WTC11 (cell line): Measurements from ENCODE around the gene GRIK2. TPM values are rescaled to one million over a fixed set of nuclear protein-coding genes. Genes with fewer than 3 reads are reported as not detected.

ENCODE experiments used
- ATAC-seq: fragments of 200-7000 bp; cut with Tn5 transposase; 2 replicates; pipeline ENCODE4 v1.10.0; 2021; ENCODE audit warnings: mild to moderate bottlenecking, moderate library complexity
- CTCF ChIA-PET: fragments of 300-600 bp; sonication (Branson Sonifier 250); formaldehyde crosslinking; loops from one replicate; lab custom pipeline; 2021; ENCODE audit warnings: antibody characterized with exemption; lab: Charles Lee
- POLR2A ChIA-PET: fragments of 350-600 bp; sonication (Branson Sonifier 250); formaldehyde crosslinking; loops from one replicate; lab custom pipeline; 2021; ENCODE audit warnings: antibody characterized with exemption; lab: Charles Lee
- DNase-seq: peaks from one replicate; pipeline ENCODE4 v3.0.0; 2021; ENCODE audit warnings: low spot score
- H3K27ac Mint-ChIP-seq: 2 replicates; pipeline ENCODE4 v1.8.0; 2021; ENCODE audit warnings: mixed read lengths
- H3K27me3 Mint-ChIP-seq: 2 replicates; pipeline ENCODE4 v1.8.0; 2021; ENCODE audit warnings: low read depth, mild to moderate bottlenecking, moderate library complexity, mixed read lengths
- H3K36me3 Mint-ChIP-seq: 2 replicates; pipeline ENCODE4 v1.8.0; 2021; ENCODE audit warnings: mixed read lengths
- H3K4me1 Mint-ChIP-seq: 2 replicates; pipeline ENCODE4 v1.8.0; 2022; ENCODE audit warnings: mixed read lengths
- H3K4me3 Mint-ChIP-seq: 2 replicates; pipeline ENCODE4 v1.8.0; 2021; ENCODE audit warnings: mild to moderate bottlenecking, moderate library complexity, mixed read lengths
- H3K9me3 Mint-ChIP-seq: 2 replicates; pipeline ENCODE4 v1.8.0; 2021; ENCODE audit warnings: mixed read lengths
- ATF1 ChIP-seq: sonication (generic); formaldehyde crosslinking; IDR thresholded peaks from 2 replicates; pipeline ENCODE4 v1.8.1; 2023; ENCODE audit warnings: mild to moderate bottlenecking, moderate library complexity, missing genetic modification reagents
- ESRRA ChIP-seq: sonication (generic); formaldehyde crosslinking; IDR thresholded peaks from 2 replicates; pipeline ENCODE4 v1.8.1; 2022; ENCODE audit warnings: mild to moderate bottlenecking, missing genetic modification reagents, borderline replicate concordance
- GRHL2 ChIP-seq: fragments of 250-450 bp; sonication (Bioruptor Pico); IDR thresholded peaks from 2 replicates; pipeline ENCODE4 v1.8.0; 2022; ENCODE audit warnings: mild to moderate bottlenecking, moderate library complexity; ENCODE audit not compliant: insufficient replicate concordance, severe bottlenecking
- GTF2I ChIP-seq: fragments of 250-450 bp; sonication (Bioruptor Pico); conservative IDR thresholded peaks from 2 replicates; pipeline ENCODE4 v1.4.0; 2021; ENCODE audit warnings: mild to moderate bottlenecking
- MXD4 ChIP-seq: fragments of 250-450 bp; sonication (Bioruptor Pico); IDR thresholded peaks from 2 replicates; pipeline ENCODE4 v1.8.0; 2021; ENCODE audit warnings: mild to moderate bottlenecking, moderate library complexity, borderline replicate concordance
- NFATC4 ChIP-seq: fragments of 250-450 bp; sonication (Bioruptor Pico); IDR thresholded peaks from 2 replicates; pipeline ENCODE4 v1.9.0; 2021; ENCODE audit warnings: mild to moderate bottlenecking
- NR1H2 ChIP-seq: sonication (generic); formaldehyde crosslinking; IDR thresholded peaks from 2 replicates; pipeline ENCODE4 v1.9.0; 2021; ENCODE audit warnings: mild to moderate bottlenecking, moderate library complexity, missing genetic modification reagents
- RORB ChIP-seq: fragments of 250-450 bp; sonication (Bioruptor Pico); IDR thresholded peaks from 2 replicates; pipeline ENCODE4 v1.9.0; 2021; ENCODE audit warnings: mild to moderate bottlenecking
- ZBTB21 ChIP-seq: sonication (generic); formaldehyde crosslinking; IDR thresholded peaks from 2 replicates; pipeline ENCODE4 v1.8.1; 2023; ENCODE audit warnings: mild to moderate bottlenecking, missing genetic modification reagents, borderline replicate concordance
- ZNF232 ChIP-seq: sonication (generic); formaldehyde crosslinking; IDR thresholded peaks from 2 replicates; pipeline ENCODE4 v1.8.0; 2022; ENCODE audit warnings: mild to moderate bottlenecking, missing genetic modification reagents
- total RNA-seq: library from RNA; stranded (reverse); gene quantifications from 3 replicates; pipeline ENCODE4 v1.2.3, GENCODE V29; 2021
- TF ChIP-seq, protein P1 (sequence below): sonication (generic); formaldehyde crosslinking; IDR thresholded peaks from 2 replicates; pipeline ENCODE4 v1.8.0; 2022; ENCODE audit warnings: mild to moderate bottlenecking, missing genetic modification reagents
- TF ChIP-seq, protein P2 (sequence below): fragments of 250-450 bp; sonication (Bioruptor Pico); conservative IDR thresholded peaks from 2 replicates; pipeline ENCODE4 v1.9.0; 2021; ENCODE audit warnings: mild to moderate bottlenecking
- TF ChIP-seq, protein P3 (sequence below): sonication (generic); formaldehyde crosslinking; IDR thresholded peaks from 2 replicates; pipeline ENCODE4 v1.8.1; 2022; ENCODE audit warnings: low read depth, missing genetic modification reagents, borderline replicate concordance
- TF ChIP-seq, protein P4 (sequence below): fragments of 250-450 bp; sonication (Bioruptor Pico); IDR thresholded peaks from 2 replicates; pipeline ENCODE4 v1.9.0; 2021; ENCODE audit warnings: mild to moderate bottlenecking
- TF ChIP-seq, protein P5 (sequence below): sonication (generic); formaldehyde crosslinking; IDR thresholded peaks from 2 replicates; pipeline ENCODE4 v1.8.1; 2022; ENCODE audit warnings: low read depth, mild to moderate bottlenecking, moderate library complexity, missing genetic modification reagents, borderline replicate concordance
- TF ChIP-seq, protein P6 (sequence below): fragments of 250-450 bp; sonication (Bioruptor Pico); IDR thresholded peaks from 2 replicates; pipeline ENCODE4 v1.9.0; 2021; ENCODE audit warnings: mild to moderate bottlenecking, borderline replicate concordance
- TF ChIP-seq, protein P7 (sequence below): sonication (generic); formaldehyde crosslinking; conservative IDR thresholded peaks from 2 replicates; pipeline ENCODE4 v1.8.1; 2023; ENCODE audit warnings: mild to moderate bottlenecking, low read depth, missing genetic modification reagents, moderate library complexity
- TF ChIP-seq, protein P8 (sequence below): sonication (generic); formaldehyde crosslinking; IDR thresholded peaks from 2 replicates; pipeline ENCODE4 v1.8.1; 2023; ENCODE audit warnings: mild to moderate bottlenecking, missing genetic modification reagents, moderate library complexity
- TF ChIP-seq, protein P9 (sequence below): fragments of 250-450 bp; sonication (Bioruptor Pico); IDR thresholded peaks from 2 replicates; pipeline ENCODE4 v2.1.2; 2022; ENCODE audit warnings: mild to moderate bottlenecking, moderate library complexity

The GRIK2 gene
- total RNA-seq, 1 experiment from 2014 or later: 2.7 TPM

DNA sequence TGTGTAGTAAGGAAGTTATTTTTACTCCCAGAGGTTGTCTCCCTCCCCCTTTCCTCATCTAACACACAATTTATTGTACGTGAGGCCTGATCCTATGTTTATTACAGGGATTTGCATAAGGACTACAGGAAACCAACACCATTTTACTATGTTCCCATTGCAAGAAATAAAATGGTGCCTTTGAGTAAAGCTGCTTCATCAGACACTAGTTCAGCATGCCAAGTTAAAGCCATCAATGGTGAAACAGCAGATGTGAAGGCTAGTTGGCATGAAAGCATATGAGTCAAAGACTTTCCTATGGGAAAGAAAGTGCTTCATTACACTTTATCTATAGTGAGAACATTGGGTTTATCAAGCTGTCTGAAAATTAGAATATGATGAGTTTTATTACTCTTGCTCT, 543.0 kb downstream of the GRIK2 start (continued):
- TF ChIP-seq, protein P1, sequence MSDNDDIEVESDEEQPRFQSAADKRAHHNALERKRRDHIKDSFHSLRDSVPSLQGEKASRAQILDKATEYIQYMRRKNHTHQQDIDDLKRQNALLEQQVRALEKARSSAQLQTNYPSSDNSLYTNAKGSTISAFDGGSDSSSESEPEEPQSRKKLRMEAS (CRISPR knock-in tag): no peak
- TF ChIP-seq NFATC4 (CRISPR knock-in tag) (no peak), ZNF232 (CRISPR knock-in tag) (no peak), ZBTB21 (no peak), ESRRA (CRISPR knock-in tag) (no peak), GTF2I (CRISPR knock-in tag) (no peak), ATF1 (CRISPR knock-in tag) (no peak), MXD4 (CRISPR knock-in tag) (no peak), NR1H2 (CRISPR knock-in tag) (no peak)
- TF ChIP-seq, protein P2, sequence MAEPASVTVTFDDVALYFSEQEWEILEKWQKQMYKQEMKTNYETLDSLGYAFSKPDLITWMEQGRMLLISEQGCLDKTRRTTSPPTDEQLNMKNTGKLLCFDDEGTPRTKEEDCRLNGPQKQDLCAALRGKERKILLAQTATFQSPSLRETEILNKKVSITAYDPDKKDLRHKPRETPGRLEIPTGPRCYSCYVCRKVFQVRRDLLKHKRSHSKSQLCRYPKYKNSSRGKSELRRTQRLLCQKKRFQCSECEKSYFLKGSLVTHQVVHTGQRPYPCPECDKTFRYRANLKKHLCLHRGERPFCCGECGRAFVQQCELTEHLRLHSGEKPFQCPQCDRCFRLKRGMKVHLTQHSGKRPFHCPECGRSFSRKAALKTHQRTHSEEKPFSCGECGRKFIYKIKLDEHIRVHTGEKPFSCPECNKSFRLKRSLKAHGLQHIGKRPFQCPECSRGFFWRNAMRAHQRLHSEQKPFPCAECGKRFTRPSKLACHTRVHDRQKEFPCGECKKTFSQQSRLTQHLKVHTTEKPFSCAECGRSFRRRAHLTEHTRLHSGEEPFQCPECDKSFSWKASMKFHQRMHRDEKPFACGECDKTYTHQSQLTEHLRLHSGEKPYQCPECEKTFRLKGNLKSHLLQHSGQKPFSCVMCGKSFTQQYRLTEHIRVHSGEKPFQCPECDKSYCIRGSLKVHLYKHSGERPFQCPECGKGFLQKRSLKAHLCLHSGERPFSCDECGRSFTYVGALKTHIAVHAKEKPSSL (CRISPR knock-in tag): no peak
- TF ChIP-seq, protein P3, sequence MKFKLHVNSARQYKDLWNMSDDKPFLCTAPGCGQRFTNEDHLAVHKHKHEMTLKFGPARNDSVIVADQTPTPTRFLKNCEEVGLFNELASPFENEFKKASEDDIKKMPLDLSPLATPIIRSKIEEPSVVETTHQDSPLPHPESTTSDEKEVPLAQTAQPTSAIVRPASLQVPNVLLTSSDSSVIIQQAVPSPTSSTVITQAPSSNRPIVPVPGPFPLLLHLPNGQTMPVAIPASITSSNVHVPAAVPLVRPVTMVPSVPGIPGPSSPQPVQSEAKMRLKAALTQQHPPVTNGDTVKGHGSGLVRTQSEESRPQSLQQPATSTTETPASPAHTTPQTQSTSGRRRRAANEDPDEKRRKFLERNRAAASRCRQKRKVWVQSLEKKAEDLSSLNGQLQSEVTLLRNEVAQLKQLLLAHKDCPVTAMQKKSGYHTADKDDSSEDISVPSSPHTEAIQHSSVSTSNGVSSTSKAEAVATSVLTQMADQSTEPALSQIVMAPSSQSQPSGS (CRISPR knock-in tag): no peak
- TF ChIP-seq, protein P4, sequence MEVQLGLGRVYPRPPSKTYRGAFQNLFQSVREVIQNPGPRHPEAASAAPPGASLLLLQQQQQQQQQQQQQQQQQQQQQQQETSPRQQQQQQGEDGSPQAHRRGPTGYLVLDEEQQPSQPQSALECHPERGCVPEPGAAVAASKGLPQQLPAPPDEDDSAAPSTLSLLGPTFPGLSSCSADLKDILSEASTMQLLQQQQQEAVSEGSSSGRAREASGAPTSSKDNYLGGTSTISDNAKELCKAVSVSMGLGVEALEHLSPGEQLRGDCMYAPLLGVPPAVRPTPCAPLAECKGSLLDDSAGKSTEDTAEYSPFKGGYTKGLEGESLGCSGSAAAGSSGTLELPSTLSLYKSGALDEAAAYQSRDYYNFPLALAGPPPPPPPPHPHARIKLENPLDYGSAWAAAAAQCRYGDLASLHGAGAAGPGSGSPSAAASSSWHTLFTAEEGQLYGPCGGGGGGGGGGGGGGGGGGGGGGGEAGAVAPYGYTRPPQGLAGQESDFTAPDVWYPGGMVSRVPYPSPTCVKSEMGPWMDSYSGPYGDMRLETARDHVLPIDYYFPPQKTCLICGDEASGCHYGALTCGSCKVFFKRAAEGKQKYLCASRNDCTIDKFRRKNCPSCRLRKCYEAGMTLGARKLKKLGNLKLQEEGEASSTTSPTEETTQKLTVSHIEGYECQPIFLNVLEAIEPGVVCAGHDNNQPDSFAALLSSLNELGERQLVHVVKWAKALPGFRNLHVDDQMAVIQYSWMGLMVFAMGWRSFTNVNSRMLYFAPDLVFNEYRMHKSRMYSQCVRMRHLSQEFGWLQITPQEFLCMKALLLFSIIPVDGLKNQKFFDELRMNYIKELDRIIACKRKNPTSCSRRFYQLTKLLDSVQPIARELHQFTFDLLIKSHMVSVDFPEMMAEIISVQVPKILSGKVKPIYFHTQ: no peak
- TF ChIP-seq, all 79 proteins: peak for 0

DNA sequence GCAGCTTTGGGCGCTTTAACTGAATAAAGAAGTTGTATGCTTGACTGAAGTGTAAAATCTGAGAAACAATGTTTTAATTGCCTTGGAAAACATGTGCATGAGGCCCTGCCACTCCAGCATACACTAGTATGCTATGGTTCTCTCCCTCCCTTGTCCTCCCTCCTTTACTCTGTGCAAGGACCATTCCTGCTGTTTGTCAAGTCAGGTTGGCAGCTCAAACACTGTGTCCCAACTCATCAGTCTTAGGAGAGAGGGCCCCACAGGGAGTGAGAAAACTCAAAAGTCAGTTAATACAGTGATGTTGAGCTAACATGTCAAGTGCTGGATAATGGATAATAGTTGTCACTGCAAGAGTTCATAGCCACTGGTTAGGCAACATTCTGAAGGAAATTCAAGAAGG, 543.6 kb downstream of the GRIK2 start:
- Mint-ChIP-seq H3K9me3 (peaks cover 1% of the 10 kb centered on the region), H3K27me3 (no peaks in the 10 kb centered on the region)
- TF ChIP-seq RORB (CRISPR knock-in tag): no peak
- TF ChIP-seq, protein P5, sequence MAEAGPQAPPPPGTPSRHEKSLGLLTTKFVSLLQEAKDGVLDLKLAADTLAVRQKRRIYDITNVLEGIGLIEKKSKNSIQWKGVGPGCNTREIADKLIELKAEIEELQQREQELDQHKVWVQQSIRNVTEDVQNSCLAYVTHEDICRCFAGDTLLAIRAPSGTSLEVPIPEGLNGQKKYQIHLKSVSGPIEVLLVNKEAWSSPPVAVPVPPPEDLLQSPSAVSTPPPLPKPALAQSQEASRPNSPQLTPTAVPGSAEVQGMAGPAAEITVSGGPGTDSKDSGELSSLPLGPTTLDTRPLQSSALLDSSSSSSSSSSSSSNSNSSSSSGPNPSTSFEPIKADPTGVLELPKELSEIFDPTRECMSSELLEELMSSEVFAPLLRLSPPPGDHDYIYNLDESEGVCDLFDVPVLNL (CRISPR knock-in tag): no peak
- no peak for TF ChIP-seq NFATC4 (CRISPR knock-in tag)
- TF ChIP-seq, protein P6, sequence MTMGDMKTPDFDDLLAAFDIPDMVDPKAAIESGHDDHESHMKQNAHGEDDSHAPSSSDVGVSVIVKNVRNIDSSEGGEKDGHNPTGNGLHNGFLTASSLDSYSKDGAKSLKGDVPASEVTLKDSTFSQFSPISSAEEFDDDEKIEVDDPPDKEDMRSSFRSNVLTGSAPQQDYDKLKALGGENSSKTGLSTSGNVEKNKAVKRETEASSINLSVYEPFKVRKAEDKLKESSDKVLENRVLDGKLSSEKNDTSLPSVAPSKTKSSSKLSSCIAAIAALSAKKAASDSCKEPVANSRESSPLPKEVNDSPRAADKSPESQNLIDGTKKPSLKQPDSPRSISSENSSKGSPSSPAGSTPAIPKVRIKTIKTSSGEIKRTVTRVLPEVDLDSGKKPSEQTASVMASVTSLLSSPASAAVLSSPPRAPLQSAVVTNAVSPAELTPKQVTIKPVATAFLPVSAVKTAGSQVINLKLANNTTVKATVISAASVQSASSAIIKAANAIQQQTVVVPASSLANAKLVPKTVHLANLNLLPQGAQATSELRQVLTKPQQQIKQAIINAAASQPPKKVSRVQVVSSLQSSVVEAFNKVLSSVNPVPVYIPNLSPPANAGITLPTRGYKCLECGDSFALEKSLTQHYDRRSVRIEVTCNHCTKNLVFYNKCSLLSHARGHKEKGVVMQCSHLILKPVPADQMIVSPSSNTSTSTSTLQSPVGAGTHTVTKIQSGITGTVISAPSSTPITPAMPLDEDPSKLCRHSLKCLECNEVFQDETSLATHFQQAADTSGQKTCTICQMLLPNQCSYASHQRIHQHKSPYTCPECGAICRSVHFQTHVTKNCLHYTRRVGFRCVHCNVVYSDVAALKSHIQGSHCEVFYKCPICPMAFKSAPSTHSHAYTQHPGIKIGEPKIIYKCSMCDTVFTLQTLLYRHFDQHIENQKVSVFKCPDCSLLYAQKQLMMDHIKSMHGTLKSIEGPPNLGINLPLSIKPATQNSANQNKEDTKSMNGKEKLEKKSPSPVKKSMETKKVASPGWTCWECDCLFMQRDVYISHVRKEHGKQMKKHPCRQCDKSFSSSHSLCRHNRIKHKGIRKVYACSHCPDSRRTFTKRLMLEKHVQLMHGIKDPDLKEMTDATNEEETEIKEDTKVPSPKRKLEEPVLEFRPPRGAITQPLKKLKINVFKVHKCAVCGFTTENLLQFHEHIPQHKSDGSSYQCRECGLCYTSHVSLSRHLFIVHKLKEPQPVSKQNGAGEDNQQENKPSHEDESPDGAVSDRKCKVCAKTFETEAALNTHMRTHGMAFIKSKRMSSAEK (CRISPR knock-in tag): no peak
- no peak for TF ChIP-seq GRHL2 (CRISPR knock-in tag)
- TF ChIP-seq, protein P7, sequence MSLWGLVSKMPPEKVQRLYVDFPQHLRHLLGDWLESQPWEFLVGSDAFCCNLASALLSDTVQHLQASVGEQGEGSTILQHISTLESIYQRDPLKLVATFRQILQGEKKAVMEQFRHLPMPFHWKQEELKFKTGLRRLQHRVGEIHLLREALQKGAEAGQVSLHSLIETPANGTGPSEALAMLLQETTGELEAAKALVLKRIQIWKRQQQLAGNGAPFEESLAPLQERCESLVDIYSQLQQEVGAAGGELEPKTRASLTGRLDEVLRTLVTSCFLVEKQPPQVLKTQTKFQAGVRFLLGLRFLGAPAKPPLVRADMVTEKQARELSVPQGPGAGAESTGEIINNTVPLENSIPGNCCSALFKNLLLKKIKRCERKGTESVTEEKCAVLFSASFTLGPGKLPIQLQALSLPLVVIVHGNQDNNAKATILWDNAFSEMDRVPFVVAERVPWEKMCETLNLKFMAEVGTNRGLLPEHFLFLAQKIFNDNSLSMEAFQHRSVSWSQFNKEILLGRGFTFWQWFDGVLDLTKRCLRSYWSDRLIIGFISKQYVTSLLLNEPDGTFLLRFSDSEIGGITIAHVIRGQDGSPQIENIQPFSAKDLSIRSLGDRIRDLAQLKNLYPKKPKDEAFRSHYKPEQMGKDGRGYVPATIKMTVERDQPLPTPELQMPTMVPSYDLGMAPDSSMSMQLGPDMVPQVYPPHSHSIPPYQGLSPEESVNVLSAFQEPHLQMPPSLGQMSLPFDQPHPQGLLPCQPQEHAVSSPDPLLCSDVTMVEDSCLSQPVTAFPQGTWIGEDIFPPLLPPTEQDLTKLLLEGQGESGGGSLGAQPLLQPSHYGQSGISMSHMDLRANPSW (CRISPR knock-in tag): no peak
- TF ChIP-seq, protein P8, sequence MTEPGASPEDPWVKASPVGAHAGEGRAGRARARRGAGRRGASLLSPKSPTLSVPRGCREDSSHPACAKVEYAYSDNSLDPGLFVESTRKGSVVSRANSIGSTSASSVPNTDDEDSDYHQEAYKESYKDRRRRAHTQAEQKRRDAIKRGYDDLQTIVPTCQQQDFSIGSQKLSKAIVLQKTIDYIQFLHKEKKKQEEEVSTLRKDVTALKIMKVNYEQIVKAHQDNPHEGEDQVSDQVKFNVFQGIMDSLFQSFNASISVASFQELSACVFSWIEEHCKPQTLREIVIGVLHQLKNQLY (CRISPR knock-in tag): no peak
- TF ChIP-seq, protein P9, sequence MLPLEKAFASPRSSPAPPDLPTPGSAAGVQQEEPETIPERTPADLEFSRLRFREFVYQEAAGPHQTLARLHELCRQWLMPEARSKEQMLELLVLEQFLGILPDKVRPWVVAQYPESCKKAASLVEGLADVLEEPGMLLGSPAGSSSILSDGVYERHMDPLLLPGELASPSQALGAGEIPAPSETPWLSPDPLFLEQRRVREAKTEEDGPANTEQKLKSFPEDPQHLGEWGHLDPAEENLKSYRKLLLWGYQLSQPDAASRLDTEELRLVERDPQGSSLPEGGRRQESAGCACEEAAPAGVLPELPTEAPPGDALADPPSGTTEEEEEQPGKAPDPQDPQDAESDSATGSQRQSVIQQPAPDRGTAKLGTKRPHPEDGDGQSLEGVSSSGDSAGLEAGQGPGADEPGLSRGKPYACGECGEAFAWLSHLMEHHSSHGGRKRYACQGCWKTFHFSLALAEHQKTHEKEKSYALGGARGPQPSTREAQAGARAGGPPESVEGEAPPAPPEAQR (CRISPR knock-in tag): no peak
- TF ChIP-seq, all 79 proteins: peak for 0
- Mint-ChIP-seq H3K27ac (no peak overlapping the region), H3K4me3 (no peak overlapping the region), H3K4me1 (peaks cover 10% of the 10 kb centered on the region), H3K36me3 (peaks cover under 1% of the 10 kb centered on the region)
- DNase-seq (no peak), ATAC-seq (peak; percentile 30; the same call in 1 of the 2 replicates)
- CTCF ChIA-PET: no interaction called here
- POLR2A ChIA-PET: interaction anchor here (0.6 kb wide), 1 partner anchor 114 kb away, joined by 4 read pairs; no protein-coding TSS in a partner anchor
